GM12874 (cell line): ENCODE results near the gene RNPEP.

Experiments
- TF ChIP-seq, protein P1 (sequence below): IDR thresholded peaks from 2 replicates; pipeline ENCODE4 v1.5.1; 2011; ENCODE audit warnings: low read depth, mild to moderate bottlenecking, control low read depth, low read length, moderate library complexity; ENCODE audit not compliant: insufficient read depth

Gene RNPEP

DNA sequence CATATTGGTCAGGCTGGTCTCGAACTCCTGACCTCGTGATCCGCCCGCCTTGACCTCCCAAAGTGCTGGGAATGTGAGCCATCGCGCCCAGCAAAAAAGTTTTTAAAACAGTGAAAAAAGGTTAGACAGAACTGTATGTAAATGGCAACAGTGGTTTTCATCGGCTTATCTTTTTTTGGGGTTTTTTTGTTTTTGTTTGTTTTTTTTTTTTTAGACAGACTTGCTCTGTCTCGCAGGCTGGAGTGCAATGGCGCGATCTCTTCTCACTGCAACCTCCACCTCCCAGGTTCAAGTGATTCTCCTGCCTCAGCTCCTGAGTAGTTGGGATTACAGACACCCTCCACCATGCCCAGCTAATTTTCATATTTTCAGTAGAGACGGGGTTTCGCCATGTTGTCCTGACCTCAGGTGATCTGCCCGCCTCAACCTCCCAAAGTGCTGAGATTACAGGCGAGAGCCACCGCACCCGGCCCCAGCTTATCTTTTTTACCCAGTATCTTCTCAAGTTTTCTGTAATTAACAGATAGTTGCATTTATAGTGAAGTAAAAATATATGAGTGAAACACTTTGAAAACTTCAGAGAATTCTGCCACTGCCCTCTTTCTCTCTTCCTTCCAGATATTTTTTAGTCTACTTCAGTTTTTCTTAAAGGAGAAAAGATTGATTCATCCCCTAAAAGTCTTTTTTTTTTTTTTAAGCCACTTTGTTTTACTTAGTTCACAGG lies 14.1 kb upstream of the RNPEP start:
- TF ChIP-seq, protein P1, sequence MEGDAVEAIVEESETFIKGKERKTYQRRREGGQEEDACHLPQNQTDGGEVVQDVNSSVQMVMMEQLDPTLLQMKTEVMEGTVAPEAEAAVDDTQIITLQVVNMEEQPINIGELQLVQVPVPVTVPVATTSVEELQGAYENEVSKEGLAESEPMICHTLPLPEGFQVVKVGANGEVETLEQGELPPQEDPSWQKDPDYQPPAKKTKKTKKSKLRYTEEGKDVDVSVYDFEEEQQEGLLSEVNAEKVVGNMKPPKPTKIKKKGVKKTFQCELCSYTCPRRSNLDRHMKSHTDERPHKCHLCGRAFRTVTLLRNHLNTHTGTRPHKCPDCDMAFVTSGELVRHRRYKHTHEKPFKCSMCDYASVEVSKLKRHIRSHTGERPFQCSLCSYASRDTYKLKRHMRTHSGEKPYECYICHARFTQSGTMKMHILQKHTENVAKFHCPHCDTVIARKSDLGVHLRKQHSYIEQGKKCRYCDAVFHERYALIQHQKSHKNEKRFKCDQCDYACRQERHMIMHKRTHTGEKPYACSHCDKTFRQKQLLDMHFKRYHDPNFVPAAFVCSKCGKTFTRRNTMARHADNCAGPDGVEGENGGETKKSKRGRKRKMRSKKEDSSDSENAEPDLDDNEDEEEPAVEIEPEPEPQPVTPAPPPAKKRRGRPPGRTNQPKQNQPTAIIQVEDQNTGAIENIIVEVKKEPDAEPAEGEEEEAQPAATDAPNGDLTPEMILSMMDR = no peak

GRCh38 chr1:201970334-201971159 lies 11.9 kb upstream of the RNPEP start:
- TF ChIP-seq, protein P1 = no peak

DNA sequence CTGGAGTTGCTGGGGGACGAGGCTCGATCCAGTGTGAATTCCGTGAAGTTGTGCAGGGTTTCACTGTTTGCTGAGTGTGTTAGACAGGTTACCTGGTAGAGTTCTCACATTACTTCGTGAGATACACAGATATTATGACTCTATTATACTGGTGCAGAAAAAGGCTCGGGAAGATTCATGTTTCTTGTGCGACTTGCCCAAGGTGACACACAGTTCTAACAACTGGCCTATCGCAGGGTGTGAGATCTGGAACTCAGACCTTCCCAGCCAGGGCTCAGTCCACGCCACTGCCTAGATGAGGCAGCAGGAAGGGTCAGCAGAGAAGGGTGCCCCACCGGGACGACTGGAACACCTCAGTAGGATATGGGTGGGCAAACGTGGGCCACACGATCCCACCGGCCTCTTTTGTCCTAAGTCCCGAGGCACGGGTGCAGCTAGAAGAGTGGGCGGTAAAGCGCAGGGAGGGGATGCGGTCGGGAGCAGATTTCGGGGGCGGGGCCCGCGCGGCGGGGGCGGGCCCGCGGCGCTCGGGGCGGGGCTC lies 296 bp upstream of the RNPEP start:
- TF ChIP-seq, protein P1 = no peak

GRCh38 chr1:201983380-201983805 lies 945 bp downstream of the RNPEP start:
- TF ChIP-seq, protein P1 = no peak

GRCh38 chr1:201984446-201984845 lies 2.0 kb downstream of the RNPEP start:
- TF ChIP-seq, protein P1 = no peak

DNA sequence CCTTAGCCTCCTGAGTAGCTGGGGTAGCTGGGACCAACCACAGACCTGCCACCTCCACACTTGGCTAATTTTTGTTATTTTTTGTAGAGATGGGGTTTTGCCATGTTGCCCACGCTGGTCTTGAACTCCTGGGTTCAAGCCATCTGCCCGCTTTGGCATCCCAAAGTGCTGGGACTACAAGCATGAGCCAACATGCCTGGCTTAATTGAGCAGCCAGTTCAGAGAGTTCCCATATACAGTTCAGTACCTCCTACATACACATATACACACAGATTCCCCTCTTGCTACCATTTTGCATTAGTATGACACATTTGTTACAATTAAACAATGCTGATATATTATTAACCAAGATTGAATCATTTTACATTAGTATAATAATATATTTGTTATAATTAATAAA lies 2.9 kb downstream of the RNPEP start:
- TF ChIP-seq, protein P1 = no peak

- TF ChIP-seq, protein P1 = no peak
These were observed 6.2 kb downstream of the RNPEP start for GRCh38 chr1:201988601-201989000.
